Glutamatergic neuron (in vitro differentiated cells): ENCODE data around the gene ALAS2. TPM values are rescaled to one million over a fixed set of nuclear protein-coding genes. Genes with fewer than 3 reads are reported as not detected.
"Not testable (repeated sequence)": the region's sequence is repeated elsewhere in the genome, so short reads cannot be mapped to it uniquely, and the experiment has no call there.

Experiments
- DNase-seq: peaks from one replicate; pipeline ENCODE4 v3.0.0; 2022
- H3K27ac Mint-ChIP-seq: one replicate; pipeline ENCODE4 v1.8.0; 2020; ENCODE audit warnings: mild to moderate bottlenecking, mixed read lengths, inconsistent platforms; ENCODE audit not compliant: unreplicated experiment
- H3K27me3 Mint-ChIP-seq: one replicate; pipeline ENCODE4 v1.8.0; 2020; ENCODE audit warnings: mild to moderate bottlenecking, moderate library complexity, mixed read lengths, inconsistent platforms; ENCODE audit not compliant: unreplicated experiment
- H3K36me3 Mint-ChIP-seq: one replicate; pipeline ENCODE4 v1.8.0; 2020; ENCODE audit warnings: mild to moderate bottlenecking, mixed read lengths, inconsistent platforms; ENCODE audit not compliant: unreplicated experiment
- H3K4me1 Mint-ChIP-seq: one replicate; pipeline ENCODE4 v1.8.0; 2020; ENCODE audit warnings: mild to moderate bottlenecking, low read depth, mixed read lengths, inconsistent platforms; ENCODE audit not compliant: unreplicated experiment
- H3K4me3 Mint-ChIP-seq: one replicate; pipeline ENCODE4 v1.8.0; 2020; ENCODE audit warnings: mild to moderate bottlenecking, mixed read lengths, inconsistent platforms; ENCODE audit not compliant: unreplicated experiment
- H3K9me3 Mint-ChIP-seq: one replicate; pipeline ENCODE4 v1.8.0; 2020; ENCODE audit warnings: mild to moderate bottlenecking, moderate library complexity, mixed read lengths, inconsistent platforms; ENCODE audit not compliant: unreplicated experiment
- CTCF ChIP-seq: fragments of 200-600 bp; sonication (generic); IDR thresholded peaks from one replicate; pipeline ENCODE4 v1.5.0; 2021; ENCODE audit not compliant: partially characterized antibody, unreplicated experiment
- total RNA-seq: library from RNA; stranded (reverse); fragmentation: NEBNext Ultra II Directional; extraction: Animal tissue kit (Norgen Biotek cat#: 25700); gene quantifications from one replicate; pipeline ENCODE4 v1.2.1, GENCODE V29; 2021; ENCODE audit not compliant: unreplicated experiment

The ALAS2 gene
- total RNA-seq, 1 donor from 2014 or later: not detected

GRCh38 chrX:54995621-54996020, 35.2 kb downstream of the ALAS2 start:
- no peak overlapping the region for H3K27ac Mint-ChIP-seq
- H3K36me3 Mint-ChIP-seq: no peaks in the 10 kb centered on the region
- no peak for TF ChIP-seq CTCF
- DNase-seq: no peak
- no peak overlapping the region for H3K4me3 Mint-ChIP-seq
- peaks cover under 1% of the 10 kb centered on the region for H3K4me1 Mint-ChIP-seq
- no peaks in the 10 kb centered on the region for H3K27me3 Mint-ChIP-seq
- H3K9me3 Mint-ChIP-seq: peaks cover 2% of the 10 kb centered on the region

GRCh38 chrX:54994668-54995351, 36.0 kb downstream of the ALAS2 start:
- no peak for TF ChIP-seq CTCF
- Mint-ChIP-seq H3K27ac (no peak overlapping the region), H3K36me3 (no peaks in the 10 kb centered on the region), H3K9me3 (no peaks in the 10 kb centered on the region), H3K4me1 (no peaks in the 10 kb centered on the region), H3K27me3 (no peaks in the 10 kb centered on the region), H3K4me3 (no peak overlapping the region)
- no peak for DNase-seq

- Mint-ChIP-seq H3K27ac (no peak within 1 kb of the TSS), H3K36me3 (no peaks in the 10 kb centered on the region), H3K9me3 (no peaks in the 10 kb centered on the region), H3K27me3 (no peaks in the 10 kb centered on the region), H3K4me1 (no peaks in the 10 kb centered on the region), H3K4me3 (no peak within 1 kb of the TSS)
- TF ChIP-seq CTCF: no peak
- no peak for DNase-seq
These were observed 36.7 kb downstream of the ALAS2 start, which contains the start of gene PFKFB1 for GRCh38 chrX:54994099-54994498. Gene PFKFB1, minus strand, starts transcription at chrX:54994188. Its CDS starts 181 bp downstream, at chrX:54994007.

- H3K4me3 Mint-ChIP-seq: no peak overlapping the region
- no peaks in the 10 kb centered on the region for H3K36me3 Mint-ChIP-seq
- no peak for DNase-seq
- H3K27ac Mint-ChIP-seq: no peak overlapping the region
- H3K9me3 Mint-ChIP-seq: no peaks in the 10 kb centered on the region
- no peaks in the 10 kb centered on the region for H3K27me3 Mint-ChIP-seq
- H3K4me1 Mint-ChIP-seq: no peaks in the 10 kb centered on the region
- TF ChIP-seq CTCF: no peak
These were observed 37.7 kb downstream of the ALAS2 start for GRCh38 chrX:54992911-54993622.

GRCh38 chrX:54991706-54992105, 39.1 kb downstream of the ALAS2 start:
- no peak overlapping the region for H3K4me3 Mint-ChIP-seq
- H3K36me3 Mint-ChIP-seq: no peaks in the 10 kb centered on the region
- no peak for DNase-seq
- H3K9me3 Mint-ChIP-seq: no peaks in the 10 kb centered on the region
- no peak for TF ChIP-seq CTCF
- no peaks in the 10 kb centered on the region for H3K27me3 Mint-ChIP-seq
- H3K4me1 Mint-ChIP-seq: no peaks in the 10 kb centered on the region
- H3K27ac Mint-ChIP-seq: no peak overlapping the region

GRCh38 chrX:54983306-54983705, 47.5 kb downstream of the ALAS2 start:
- not testable (repeated sequence) for H3K4me1 Mint-ChIP-seq, H3K9me3 Mint-ChIP-seq, H3K36me3 Mint-ChIP-seq, DNase-seq, H3K27me3 Mint-ChIP-seq, H3K4me3 Mint-ChIP-seq, H3K27ac Mint-ChIP-seq
